Activated CD8-positive, alpha-beta memory T cell treated with anti-CD3 and anti-CD28 coated beads, Interleukin-2, amount 50 U/mL, for 1 hour (primary cell): ENCODE results near the gene MBOAT1.
"Not testable (repeated sequence)": the region's sequence is repeated elsewhere in the genome, so short reads cannot be mapped to it uniquely, and the experiment has no call there.

ENCODE experiments used
- DNase-seq: peaks from one replicate; pipeline ENCODE4 v3.0.0-alpha.2; 2020; ENCODE audit errors: extremely low read depth

Gene MBOAT1

GRCh38 chr6:20212392-20213111, at the start of gene MBOAT1:
MBOAT1 (minus strand) TSS chr6:20212469; CDS start chr6:20212234, 235 bp downstream.
- no peak for DNase-seq

- DNase-seq: no peak
Measured at GRCh38 chr6:20261685-20262084, 49.4 kb upstream of the MBOAT1 start.

- no peak for DNase-seq
Measured at GRCh38 chr6:20260360-20260759, 48.1 kb upstream of the MBOAT1 start.

DNA sequence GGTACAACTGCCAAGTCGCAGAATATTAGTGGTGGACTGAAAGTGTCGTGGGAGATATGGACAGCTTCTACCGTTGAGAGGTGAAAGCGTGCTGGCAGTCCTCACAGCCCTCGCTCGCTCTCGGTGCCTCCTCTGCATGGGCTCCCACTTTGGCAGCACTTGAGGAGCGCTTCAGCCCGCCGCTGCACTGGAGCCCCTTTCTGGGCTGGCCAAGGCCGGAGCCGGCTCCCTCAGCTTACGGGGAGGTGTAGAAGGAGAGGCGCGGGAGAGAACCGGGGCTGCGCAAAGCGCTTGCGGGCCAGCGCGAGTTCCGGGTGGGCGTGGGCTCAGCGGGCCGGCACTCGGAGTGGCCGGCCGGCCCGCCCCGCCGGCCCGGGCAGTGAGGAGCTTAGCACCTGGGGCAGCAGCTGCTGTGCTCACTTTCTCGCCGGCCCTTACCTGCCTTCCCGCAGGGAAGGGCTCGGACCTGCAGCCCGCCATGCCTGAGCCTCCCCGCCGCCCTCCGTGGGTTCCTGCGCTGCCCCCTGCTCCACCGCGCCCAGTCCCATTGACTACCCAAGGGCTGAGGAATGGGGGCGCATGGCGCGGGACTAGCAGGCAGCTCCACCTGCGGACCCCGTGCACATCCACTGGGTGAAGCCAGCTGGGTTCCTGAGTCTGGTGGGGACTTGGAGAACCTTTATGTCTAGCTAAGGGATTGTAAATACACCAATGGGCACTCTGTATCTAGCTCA, 47.2 kb upstream of the MBOAT1 start:
- no peak for DNase-seq

DNA sequence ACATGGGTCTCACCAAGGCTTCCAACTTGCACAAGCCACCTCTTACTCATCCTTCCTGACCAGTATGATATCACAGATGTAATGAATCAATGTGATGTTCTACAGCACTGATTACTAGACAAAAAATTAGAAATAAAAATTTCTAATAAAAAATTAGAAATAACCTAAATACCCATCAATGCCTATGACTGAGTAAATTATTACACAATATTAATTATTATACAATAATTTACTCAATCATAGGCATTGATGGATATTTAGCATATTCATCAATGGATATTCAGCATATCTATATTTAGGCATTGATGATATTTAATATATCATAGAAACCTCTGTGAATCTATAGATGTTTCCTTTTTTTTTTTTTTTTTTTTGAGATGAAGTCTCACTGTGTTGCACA, 43.2 kb upstream of the MBOAT1 start:
- no peak for DNase-seq

- DNase-seq: no peak
Measured at GRCh38 chr6:20254295-20254694, 42.0 kb upstream of the MBOAT1 start.

DNA sequence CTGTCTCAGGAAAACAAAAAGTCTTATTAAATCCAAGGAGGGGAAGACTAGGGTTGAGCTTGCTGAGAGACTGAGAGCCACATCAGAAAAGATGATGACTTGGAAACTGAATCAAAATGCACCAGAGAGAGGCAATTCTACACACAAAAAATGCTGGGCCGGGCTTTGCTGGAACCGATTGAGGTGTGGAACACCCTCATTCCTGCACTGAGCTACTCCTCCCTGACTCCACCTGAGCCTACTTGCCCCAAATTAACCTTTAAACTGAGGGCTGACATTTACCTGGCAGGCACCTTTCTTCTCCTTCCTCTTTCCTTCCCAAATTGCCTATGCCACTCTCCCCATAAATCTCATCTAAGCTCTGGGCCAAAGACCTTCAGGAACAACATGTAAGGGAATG, 40.8 kb upstream of the MBOAT1 start:
- DNase-seq: no peak

- no peak for DNase-seq
Measured at GRCh38 chr6:20252311-20252710, 40.0 kb upstream of the MBOAT1 start.

DNA sequence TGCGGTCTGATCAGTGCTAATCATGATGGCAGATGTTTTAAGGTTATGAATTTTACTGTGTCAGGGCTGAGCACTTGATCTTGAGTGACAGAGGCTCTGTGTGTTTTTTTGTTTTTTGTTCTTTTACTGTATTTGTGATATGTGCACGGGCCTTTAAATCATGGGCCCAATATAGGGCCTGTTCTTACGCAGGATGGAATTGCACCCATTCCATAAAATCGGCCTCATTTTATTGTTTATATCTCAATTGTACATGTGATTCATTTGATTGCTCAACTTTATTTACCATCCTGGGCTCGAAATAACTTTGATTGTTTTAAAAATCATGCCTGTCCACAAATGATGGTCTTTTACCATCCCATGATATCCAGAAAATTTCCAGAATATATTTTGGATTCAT, 39.3 kb upstream of the MBOAT1 start:
- DNase-seq: no peak

DNA sequence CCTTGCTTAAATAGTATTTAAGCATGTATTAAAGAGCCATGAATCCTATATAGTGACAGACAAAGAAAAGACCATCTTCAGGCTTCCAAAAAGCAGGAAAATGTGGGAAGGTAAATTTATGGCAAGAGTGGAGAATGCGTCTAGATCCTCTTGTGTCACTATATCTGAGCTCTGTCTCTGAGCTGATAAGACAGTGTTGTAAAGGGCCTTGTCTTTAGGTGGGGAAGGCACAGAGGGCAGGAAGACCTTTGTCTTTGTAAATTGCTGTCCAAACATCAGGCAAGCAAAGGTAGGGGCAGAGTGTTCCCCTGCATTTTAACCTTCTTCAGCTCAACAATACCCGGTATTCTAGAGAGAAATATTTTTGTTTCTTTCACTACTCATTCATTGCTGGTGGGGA, 33.9 kb upstream of the MBOAT1 start:
- no peak for DNase-seq

DNA sequence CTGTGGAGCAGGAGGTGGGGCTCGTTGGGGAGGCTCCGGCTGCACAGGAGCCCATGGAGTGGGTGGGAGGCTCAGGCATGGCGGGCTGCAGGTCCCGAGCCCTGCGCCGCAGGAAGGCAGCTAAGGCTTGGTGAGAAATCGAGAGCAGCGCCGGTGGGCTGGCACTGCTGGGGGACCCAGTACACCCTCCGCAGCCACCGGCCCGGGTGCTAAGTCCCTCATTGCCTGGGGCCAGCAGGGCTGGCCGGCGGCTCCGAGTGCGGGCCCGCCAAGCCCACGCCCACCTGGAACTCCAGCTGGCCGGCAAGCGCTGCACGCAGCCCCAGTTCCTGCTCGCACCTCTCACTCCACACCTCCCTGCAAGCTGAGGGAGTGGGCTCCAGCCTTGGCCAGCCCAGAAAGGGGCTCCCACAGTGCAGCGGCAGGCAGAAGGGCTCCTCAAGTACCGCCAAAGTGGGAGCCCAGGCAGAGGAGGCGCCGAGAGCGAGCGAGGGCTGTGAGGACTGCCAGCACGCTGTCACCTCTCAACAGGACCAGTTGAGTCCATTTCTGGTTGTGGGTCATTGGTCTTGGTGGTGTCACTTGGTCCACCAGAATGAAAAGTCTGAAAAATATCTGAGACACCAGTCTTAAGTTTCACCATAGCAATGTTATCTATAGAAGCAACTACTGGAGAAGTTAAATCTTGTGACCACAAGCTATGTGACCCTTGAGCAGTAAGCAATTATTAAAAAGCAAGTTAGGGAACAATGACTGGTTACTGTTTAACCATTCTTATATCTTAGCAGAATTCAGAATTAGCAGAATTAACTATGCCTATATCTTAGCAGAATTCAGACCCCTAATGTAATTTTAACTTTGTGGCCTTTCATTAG, 32.8 kb upstream of the MBOAT1 start:
- not testable (repeated sequence) for DNase-seq

GRCh38 chr6:20243288-20243687, 31.0 kb upstream of the MBOAT1 start:
- DNase-seq: no peak

DNA sequence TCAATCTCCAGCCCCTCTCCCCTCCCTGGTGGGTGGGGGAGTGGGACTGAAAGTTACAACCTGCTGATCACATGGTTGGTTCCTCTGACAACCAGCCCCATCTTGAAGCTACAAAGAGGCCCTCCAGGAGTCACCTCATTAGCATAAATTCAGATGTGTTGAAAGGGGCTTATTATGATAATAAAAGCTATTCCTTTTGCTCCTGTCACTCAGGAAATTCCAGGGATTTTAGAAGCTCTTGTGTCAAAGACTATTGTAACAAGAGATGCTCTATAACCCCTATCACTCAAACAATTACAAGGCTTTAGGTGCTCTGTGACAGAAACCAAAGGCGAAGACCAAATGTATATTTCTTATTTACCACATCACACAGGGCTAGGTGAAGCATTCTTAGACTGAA, 30.1 kb upstream of the MBOAT1 start:
- DNase-seq: no peak

- no peak for DNase-seq
Measured at GRCh38 chr6:20241102-20241501, 28.8 kb upstream of the MBOAT1 start.

DNA sequence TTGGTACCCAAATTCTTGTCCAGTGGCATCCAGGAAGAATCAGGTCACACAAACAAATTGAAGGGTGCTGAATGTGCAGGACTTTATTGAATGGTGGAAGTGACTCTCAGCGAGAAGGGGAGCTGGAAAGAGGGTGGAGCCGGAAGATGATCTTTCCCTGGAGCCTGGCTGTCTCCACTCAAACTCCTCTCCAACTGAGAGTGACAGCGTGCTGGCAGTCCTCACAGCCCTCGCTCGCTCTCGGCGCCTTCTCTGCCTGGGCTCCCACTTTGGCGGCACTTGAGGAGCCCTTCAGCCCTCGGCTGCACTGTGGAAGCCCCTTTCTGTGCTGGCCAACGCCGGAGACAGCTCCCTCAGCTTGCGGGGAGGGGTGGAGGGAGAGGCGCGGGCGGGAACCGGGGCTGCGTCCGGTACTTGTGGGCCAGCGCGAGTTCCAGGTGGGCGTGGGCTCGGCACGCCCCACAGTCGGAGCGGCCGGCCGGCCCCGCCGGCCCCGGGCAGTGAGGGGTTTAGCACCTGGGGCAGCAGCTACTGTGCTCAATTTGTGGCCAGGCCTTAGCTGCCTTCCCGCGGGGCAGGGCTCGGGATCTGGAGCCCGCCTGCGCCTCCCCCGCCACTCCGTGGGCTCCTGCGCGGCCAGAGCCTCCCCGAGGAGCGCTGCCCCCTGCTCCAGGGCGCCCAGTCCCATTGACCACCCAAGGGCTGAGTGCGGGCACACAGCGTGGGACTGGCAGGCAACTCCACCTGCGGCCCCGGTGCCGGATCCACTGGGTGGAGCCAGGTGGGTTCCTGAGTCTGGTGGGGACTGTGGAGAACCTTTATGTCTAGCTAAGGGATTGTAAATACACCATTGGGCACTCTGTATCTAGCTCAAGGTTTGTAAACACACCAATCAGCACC, 26.7 kb upstream of the MBOAT1 start:
- no peak for DNase-seq

GRCh38 chr6:20237677-20238460, 25.6 kb upstream of the MBOAT1 start:
- no peak for DNase-seq

DNA sequence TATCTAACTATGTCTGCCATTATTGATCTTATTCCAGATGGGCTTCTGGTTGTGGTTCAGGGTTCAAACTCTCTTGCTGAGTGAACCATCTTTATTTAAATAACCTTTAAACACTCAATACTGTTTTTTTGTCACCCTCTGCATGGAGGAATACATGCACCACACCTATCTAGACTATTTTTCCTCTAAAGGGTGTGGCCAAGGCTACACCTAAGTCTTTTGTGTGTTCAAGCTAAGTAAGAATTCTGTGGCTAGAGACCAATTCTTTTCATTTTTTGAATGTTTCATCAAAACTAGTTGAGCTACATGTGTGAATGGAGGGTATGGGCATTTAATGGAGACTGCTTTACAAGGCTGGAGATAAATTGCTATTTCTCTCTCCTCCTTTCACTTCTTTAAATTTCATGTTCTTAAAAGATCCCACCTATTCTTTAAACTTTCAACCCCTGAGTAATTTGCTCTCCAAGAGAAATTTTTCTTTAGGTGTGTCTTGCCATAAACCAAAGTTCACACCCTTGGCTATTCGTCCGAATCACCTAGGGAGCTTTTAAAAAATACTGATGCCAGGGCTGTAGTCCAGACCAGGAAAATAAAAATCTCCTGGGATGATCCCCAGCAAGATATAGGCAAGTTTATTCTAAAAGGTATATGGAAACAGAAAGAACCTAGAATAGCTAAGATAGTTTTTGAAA, 24.8 kb upstream of the MBOAT1 start:
- no peak for DNase-seq

DNA sequence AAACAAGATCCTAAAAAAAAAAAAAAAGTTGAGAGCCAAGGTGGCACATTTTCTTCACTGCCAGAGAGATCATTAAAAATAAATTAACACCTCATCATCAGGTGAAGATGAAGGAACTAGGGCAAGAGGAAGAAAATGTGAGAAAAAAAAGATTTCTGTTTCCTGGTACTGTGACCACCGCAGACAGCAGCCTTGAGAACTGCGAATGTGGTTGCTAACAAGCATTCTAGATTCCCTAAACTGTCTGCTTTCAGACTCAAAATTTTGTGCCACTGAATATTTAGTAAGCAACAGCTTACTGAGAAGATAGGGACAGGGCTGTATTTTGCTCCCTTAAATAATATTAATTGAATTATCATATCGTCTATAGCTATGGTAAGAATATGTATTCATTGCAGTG, 24.1 kb upstream of the MBOAT1 start:
- no peak for DNase-seq

- DNase-seq: no peak
Measured at GRCh38 chr6:20235041-20235440, 22.8 kb upstream of the MBOAT1 start.

DNA sequence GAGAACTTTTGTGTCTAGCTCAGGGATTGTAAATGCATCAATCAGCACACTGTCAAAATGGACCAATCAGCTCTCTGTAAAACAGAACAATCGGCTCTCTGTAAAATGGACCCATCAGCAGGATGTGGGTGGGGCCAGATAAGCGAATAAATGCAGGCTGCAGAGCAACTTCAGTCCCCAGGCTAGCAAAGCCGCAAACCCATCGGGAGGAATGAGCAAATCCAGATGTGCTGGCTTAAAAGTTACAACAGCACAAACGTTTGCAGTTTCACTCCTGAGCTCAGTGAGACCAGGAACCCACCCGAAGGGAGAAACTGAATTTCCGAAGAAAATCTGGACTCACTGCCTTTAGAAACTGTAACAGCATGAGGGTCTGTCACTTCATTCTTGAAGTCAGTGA, 21.9 kb upstream of the MBOAT1 start:
- no peak for DNase-seq
